Keratinocyte (primary cell): ENCODE measurements around the gene TAS2R9. TPM values are rescaled to one million over a fixed set of nuclear protein-coding genes. Genes with fewer than 3 reads are reported as not detected.
A peak's percentile ranks its signal among the peaks of the same experiment; 100 is the strongest.

ENCODE experiments used
- DNase-seq: peaks from one replicate; pipeline ENCODE4 v3.0.0-alpha.2; 2011; ENCODE audit warnings: low read depth, missing footprints, low spot score
- FAIRE-seq: peaks from 2 replicates; lab custom pipeline; 2011; peaks lifted over from hg19 to GRCh38; lab: Jason Lieb, UNC
- H2AFZ ChIP-seq: 2 replicates; pipeline ENCODE4 v1.6.0; 2012; ENCODE audit warnings: low read length, control low read depth, inconsistent platforms; ENCODE audit not compliant: control insufficient read depth
- H3K27ac ChIP-seq: 2 replicates; pipeline ENCODE4 v1.5.1; 2011; ENCODE audit warnings: low read length; ENCODE audit not compliant: control insufficient read depth, insufficient read depth
- H3K27me3 ChIP-seq: 3 replicates; pipeline ENCODE4 v1.6.0; 2011; ENCODE audit warnings: low read length; ENCODE audit not compliant: control insufficient read depth, insufficient read depth; ENCODE audit errors: extremely low read depth
- H3K36me3 ChIP-seq, 2 experiments: 2 replicates in 1 of 2; 3 replicates in 1 of 2; pipeline ENCODE4 v1.5.1; 2011; ENCODE audit warnings: low read length in 2 of 2, mild to moderate bottlenecking in 1 of 2; ENCODE audit not compliant: control insufficient read depth in 2 of 2, insufficient read depth in 2 of 2; ENCODE audit errors: extremely low read depth in 1 of 2
- H3K4me1 ChIP-seq: 3 replicates; pipeline ENCODE4 v1.5.1; 2011; ENCODE audit warnings: low read length; ENCODE audit not compliant: control insufficient read depth, insufficient read depth; ENCODE audit errors: extremely low read depth
- H3K4me2 ChIP-seq: 3 replicates; pipeline ENCODE4 v1.6.0; 2011; ENCODE audit warnings: low read depth, low read length; ENCODE audit not compliant: control insufficient read depth, insufficient read depth; ENCODE audit errors: extremely low read depth
- H3K4me3 ChIP-seq, 3 experiments: fragments of 200-600 bp in 1 of 3; sonication (generic) in 1 of 3; 2 replicates in 2 of 3; 3 replicates in 1 of 3; pipeline ENCODE4 v1.5.1; 2011 to 2016; ENCODE audit warnings: low read length in 3 of 3, mild to moderate bottlenecking in 3 of 3, control low read depth in 2 of 3, inconsistent platforms in 1 of 3, low read depth in 1 of 3, mixed read lengths in 1 of 3, mixed run types in 1 of 3, moderate library complexity in 1 of 3; ENCODE audit not compliant: control insufficient read depth in 2 of 3, insufficient read depth in 2 of 3; ENCODE audit errors: extremely low read depth in 1 of 3
- H3K79me2 ChIP-seq: 2 replicates; pipeline ENCODE4 v1.6.0; 2012; ENCODE audit warnings: low read length; ENCODE audit not compliant: control insufficient read depth, insufficient read depth
- H3K9ac ChIP-seq: 3 replicates; pipeline ENCODE4 v1.6.0; 2011; ENCODE audit warnings: low read length; ENCODE audit not compliant: control insufficient read depth, insufficient read depth; ENCODE audit errors: extremely low read depth
- H3K9me1 ChIP-seq: 3 replicates; pipeline ENCODE4 v1.6.0; 2011; ENCODE audit warnings: low read length; ENCODE audit not compliant: control insufficient read depth, insufficient read depth; ENCODE audit errors: extremely low read depth
- H3K9me3 ChIP-seq: 2 replicates; pipeline ENCODE4 v1.5.1; 2012; ENCODE audit warnings: low read depth, low read length; ENCODE audit not compliant: control insufficient read depth
- H4K20me1 ChIP-seq: 3 replicates; pipeline ENCODE4 v1.6.0; 2011; ENCODE audit warnings: low read length; ENCODE audit not compliant: control insufficient read depth, insufficient read depth; ENCODE audit errors: extremely low read depth
- CTCF ChIP-seq, 3 experiments: IDR thresholded peaks in 1 of 3; conservative IDR thresholded peaks in 1 of 3; optimal IDR thresholded peaks in 1 of 3; 2 replicates in 2 of 3; 3 replicates in 1 of 3; pipeline versions ENCODE3 to v1.5.1; 2011; ENCODE audit warnings: low read length in 3 of 3, mild to moderate bottlenecking in 3 of 3, moderate library complexity in 2 of 3, control low read depth in 1 of 3, inconsistent platforms in 1 of 3; ENCODE audit not compliant: insufficient read depth in 2 of 3; ENCODE audit errors: extremely low read depth in 1 of 3
- EZH2 ChIP-seq: IDR thresholded peaks from one replicate; pipeline ENCODE4 v1.6.1; 2012; ENCODE audit warnings: inconsistent platforms, mild to moderate bottlenecking, low read length, moderate library complexity
- dilution Hi-C: fragments of 300-500 bp; cut with MboI; formaldehyde crosslinking; loops from one replicate; pipeline ENCODE4 v1.7.0; 2020; ENCODE audit warnings: low sequenced_read_pairs; ENCODE audit not compliant: extremely low pct_ligation_motif_present
- polyA plus RNA-seq, 5 experiments: library from polyadenylated mRNA; depleted of rRNA in 3 of 5; stranded (reverse) in 3 of 5; stranded (forward) in 1 of 5; unstranded in 1 of 5; fragments of >200 nt; gene quantifications; 1 replicate in 1 of 5; 2 replicates in 3 of 5; 3 replicates in 1 of 5; pipeline versions ENCODE4 v1.2.1 to v1.2.3, GENCODE V29; 2011 to 2012; ENCODE audit warnings: missing spikeins in 2 of 5, low read depth in 1 of 5, low replicate concordance in 1 of 5

Gene TAS2R9
- polyA plus RNA-seq, 1 donor (not counting 4 experiments of a cell fraction or from before 2014, with no cell fraction given) = not detected

GRCh38 chr12:10779103-10779502, 30.9 kb downstream of the TAS2R9 start:
- no peaks in the 10 kb centered on the region for H4K20me1 ChIP-seq
- DNase-seq (no peak), FAIRE-seq (no peak)
- H3K36me3 ChIP-seq = no peaks in the 10 kb centered on the region
- H3K9ac ChIP-seq = no peak overlapping the region
- no peaks in the 10 kb centered on the region for H3K4me1 ChIP-seq
- H3K4me3 ChIP-seq = no peak overlapping the region
- no peak overlapping the region for H3K4me2 ChIP-seq
- no peak overlapping the region for H2AFZ ChIP-seq
- no peaks in the 10 kb centered on the region for H3K9me3 ChIP-seq
- dilution Hi-C loops = no loop called here
- no peaks in the 10 kb centered on the region for H3K9me1 ChIP-seq
- H3K27ac ChIP-seq = no peak overlapping the region
- H3K79me2 ChIP-seq = no peaks in the 10 kb centered on the region
- TF ChIP-seq CTCF (optimal IDR thresholded peaks at IDR 0.05 in 1 of 3, IDR thresholded peaks at IDR 0.05 in 1 of 3, conservative IDR thresholded peaks at IDR 0.05 in 1 of 3; ENCODE audit: extremely low read depth in 1 of 3, insufficient read depth in 2 of 3, low read length in 3 of 3) (no peak), EZH2 (no peak)
- peaks cover 9% of the 10 kb centered on the region for H3K27me3 ChIP-seq

GRCh38 chr12:10771132-10771733, 38.7 kb downstream of the TAS2R9 start:
- Histone ChIP-seq H3K4me2 (no peak overlapping the region), H2AFZ (no peak overlapping the region), H3K9me3 (no peaks in the 10 kb centered on the region), H3K9ac (no peak overlapping the region), H3K9me1 (no peaks in the 10 kb centered on the region), H3K27ac (no peak overlapping the region), H3K4me1 (no peaks in the 10 kb centered on the region), H3K79me2 (no peaks in the 10 kb centered on the region), H3K27me3 (peaks cover 41% of the 10 kb centered on the region), H3K4me3 (no peak overlapping the region), H4K20me1 (no peaks in the 10 kb centered on the region), H3K36me3 (no peaks in the 10 kb centered on the region)
- DNase-seq (no peak), FAIRE-seq (no peak)
- dilution Hi-C loops = no loop called here
- TF ChIP-seq EZH2 = no peak
- peak in 2 of 3 experiments; percentile 41 to 52 for TF ChIP-seq CTCF (optimal IDR thresholded peaks at IDR 0.05 in 1 of 3, IDR thresholded peaks at IDR 0.05 in 1 of 3, conservative IDR thresholded peaks at IDR 0.05 in 1 of 3; ENCODE audit: extremely low read depth in 1 of 3, insufficient read depth in 2 of 3, low read length in 3 of 3)
